ENCODE data around the gene WAC. TPM values are rescaled to one million over a fixed set of nuclear protein-coding genes. Genes with fewer than 3 reads are reported as not detected.
"Not testable (repeated sequence)": the region's sequence is repeated elsewhere in the genome, so short reads cannot be mapped to it uniquely, and the experiment has no call there.

The WAC gene
- total RNA-seq, 2 donors from 2014 or later, result 78.3 to 135 TPM

DNA sequence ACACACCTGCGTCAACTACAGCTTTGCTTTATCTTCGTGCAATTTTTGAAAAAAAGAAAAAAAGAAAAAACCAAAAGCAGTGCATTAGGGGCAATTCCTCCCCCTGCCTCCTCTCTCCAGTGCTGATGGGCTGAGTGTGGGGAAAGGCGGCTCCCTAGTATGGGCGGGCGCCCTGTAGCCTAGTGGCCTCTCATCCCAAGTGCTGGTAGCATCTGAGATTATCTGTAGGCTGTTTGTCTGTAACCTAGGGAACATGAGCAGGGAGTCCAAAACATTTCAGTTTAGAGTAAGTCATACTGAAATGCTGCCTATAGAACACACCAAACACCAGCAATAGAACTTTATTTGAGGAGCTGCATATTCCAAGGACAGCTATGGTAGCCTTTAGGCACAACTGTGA, 119.8 kb downstream of the WAC start:
- TF ChIP-seq, protein P1, sequence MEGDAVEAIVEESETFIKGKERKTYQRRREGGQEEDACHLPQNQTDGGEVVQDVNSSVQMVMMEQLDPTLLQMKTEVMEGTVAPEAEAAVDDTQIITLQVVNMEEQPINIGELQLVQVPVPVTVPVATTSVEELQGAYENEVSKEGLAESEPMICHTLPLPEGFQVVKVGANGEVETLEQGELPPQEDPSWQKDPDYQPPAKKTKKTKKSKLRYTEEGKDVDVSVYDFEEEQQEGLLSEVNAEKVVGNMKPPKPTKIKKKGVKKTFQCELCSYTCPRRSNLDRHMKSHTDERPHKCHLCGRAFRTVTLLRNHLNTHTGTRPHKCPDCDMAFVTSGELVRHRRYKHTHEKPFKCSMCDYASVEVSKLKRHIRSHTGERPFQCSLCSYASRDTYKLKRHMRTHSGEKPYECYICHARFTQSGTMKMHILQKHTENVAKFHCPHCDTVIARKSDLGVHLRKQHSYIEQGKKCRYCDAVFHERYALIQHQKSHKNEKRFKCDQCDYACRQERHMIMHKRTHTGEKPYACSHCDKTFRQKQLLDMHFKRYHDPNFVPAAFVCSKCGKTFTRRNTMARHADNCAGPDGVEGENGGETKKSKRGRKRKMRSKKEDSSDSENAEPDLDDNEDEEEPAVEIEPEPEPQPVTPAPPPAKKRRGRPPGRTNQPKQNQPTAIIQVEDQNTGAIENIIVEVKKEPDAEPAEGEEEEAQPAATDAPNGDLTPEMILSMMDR (IDR thresholded peaks at IDR 0.05), result no peak
- H3K9me3 ChIP-seq, result no peaks in the 10 kb centered on the region
- H3K27me3 ChIP-seq, result no peaks in the 10 kb centered on the region
- H3K4me1 ChIP-seq, result no peaks in the 10 kb centered on the region
- DNase-seq, result no peak
- H3K27ac ChIP-seq, result no peak overlapping the region
- H3K4me3 ChIP-seq, result no peak overlapping the region
- no peak overlapping the region for H3K9ac ChIP-seq (ENCODE audit: low read depth in 2 of 2, low read length in 2 of 2)
- no peaks in the 10 kb centered on the region for H3K36me3 ChIP-seq
- intact Hi-C loops (cut with DNase I), result no loop called here

DNA sequence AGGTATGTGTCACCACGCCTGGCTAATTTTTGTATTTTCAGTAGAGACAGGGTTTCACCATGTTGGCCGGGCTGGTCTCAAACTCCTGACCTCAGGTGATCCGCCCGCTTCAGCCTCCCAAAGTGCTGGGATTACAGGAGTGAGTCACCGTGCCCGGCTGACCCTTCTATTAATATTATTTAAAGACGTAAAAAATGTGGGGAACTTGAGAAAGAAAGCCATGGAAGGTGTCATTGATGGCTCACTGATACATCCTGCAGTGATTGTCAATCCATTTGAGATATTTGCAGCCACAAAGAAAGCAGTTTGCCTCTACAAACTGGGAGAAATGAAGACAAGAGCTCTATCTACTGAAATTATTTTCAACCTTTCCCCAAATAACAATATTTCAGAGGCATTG, 125.9 kb downstream of the WAC start:
- DNase-seq; H3K9ac ChIP-seq (ENCODE audit: low read depth in 2 of 2, low read length in 2 of 2); H3K27me3 ChIP-seq; H3K9me3 ChIP-seq; H3K36me3 ChIP-seq; H3K27ac ChIP-seq; H3K4me3 ChIP-seq; H3K4me1 ChIP-seq; intact Hi-C loops (cut with DNase I): not testable (repeated sequence)

DNA sequence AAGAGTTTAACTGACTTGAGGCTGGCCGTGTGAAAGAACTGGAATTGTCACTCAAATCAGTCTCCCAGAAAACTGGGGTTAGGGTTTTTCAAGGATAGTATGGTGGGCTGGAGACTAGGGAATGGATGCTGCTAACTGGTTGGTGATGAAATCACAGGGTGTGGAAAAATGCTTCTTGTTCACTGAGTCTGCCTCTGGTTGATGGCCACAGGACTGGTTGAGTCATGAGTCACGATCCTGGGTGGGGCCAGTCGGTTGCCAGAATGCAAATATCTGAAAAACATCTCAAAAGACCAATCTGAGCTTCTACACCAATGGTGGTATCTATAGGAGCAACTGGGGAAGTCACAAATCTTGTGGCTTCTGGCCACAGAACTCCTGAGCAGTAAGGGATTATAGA, 128.1 kb downstream of the WAC start:
- no peaks in the 10 kb centered on the region for H3K9me3 ChIP-seq
- H3K4me3 ChIP-seq, result no peak overlapping the region
- H3K9ac ChIP-seq (ENCODE audit: low read depth in 2 of 2, low read length in 2 of 2), result no peak overlapping the region
- H3K27me3 ChIP-seq, result no peaks in the 10 kb centered on the region
- intact Hi-C loops (cut with DNase I), result loop anchor here (5.0 to 10.0 kb wide), 2 partner anchors 471 to 644 kb away; no protein-coding TSS in a partner anchor
- no peaks in the 10 kb centered on the region for H3K4me1 ChIP-seq
- TF ChIP-seq, protein P1 (IDR thresholded peaks at IDR 0.05), result no peak
- no peak for DNase-seq
- no peaks in the 10 kb centered on the region for H3K36me3 ChIP-seq
- H3K27ac ChIP-seq, result no peak overlapping the region

DNA sequence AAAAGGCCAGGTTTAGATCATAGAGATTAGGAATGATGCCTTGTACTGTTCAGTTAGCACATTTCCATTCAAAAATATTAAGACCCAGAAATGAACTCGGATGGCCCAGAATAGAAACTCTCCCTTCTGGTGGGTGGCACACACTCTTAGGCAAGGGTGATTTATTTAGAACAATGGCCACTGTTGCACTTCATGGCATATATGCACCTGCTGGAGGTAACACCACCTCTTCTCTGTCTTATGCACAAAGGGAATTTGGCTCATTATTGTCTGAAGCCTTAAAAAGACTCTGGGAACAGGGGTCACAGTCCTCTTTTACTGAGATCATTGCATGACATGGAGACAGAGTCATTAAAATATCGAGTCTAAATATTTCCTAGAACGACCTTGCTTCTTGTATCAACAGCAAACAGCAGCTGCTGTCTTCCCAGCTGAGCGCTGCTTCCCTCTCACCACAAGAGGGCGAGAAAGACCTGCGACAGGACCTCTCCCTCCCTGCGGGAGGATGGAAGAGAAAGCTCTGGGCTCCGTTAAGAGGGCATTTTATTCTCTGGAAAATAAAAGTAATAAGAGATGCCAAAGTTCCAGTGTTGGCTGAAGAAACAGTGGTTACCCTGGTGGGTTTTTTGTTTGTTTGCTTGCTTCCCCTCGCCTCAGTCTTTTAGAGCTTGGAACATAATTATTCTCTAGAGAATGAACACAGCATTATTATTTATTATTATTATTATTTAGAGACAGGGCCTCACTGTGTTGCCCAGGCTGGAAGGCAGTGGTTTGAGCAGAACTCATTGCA, 130.9 kb downstream of the WAC start:
- intact Hi-C loops (cut with DNase I), result loop anchor here (5.0 to 10.0 kb wide), 2 partner anchors 469 to 641 kb away; no protein-coding TSS in a partner anchor

DNA sequence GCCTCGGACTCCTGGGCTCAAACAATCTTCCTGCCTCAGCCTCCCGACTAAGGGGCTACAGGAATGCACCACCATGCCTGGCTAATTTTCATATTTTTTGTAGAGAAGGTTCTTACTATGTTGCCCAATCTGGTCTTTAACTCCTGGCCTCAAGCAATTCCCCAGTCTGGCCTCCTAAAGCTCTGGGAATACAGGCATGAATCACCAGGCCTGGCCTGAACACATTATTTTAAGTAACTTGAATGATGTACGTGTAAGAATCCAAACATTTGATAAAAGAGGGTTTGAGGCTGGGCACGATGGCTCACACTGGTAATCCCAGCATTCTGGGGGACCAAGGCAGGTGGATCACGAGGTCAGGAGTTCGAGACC, 131.4 kb downstream of the WAC start:
- intact Hi-C loops (cut with DNase I), result loop anchor here (5.0 to 10.0 kb wide), 2 partner anchors 468 to 640 kb away; no protein-coding TSS in a partner anchor
- no peaks in the 10 kb centered on the region for H3K4me1 ChIP-seq
- H3K4me3 ChIP-seq, result no peak overlapping the region
- no peak for DNase-seq
- H3K9me3 ChIP-seq, result no peaks in the 10 kb centered on the region
- no peak overlapping the region for H3K9ac ChIP-seq (ENCODE audit: low read depth in 2 of 2, low read length in 2 of 2)
- TF ChIP-seq, protein P1 (IDR thresholded peaks at IDR 0.05), result no peak
- no peaks in the 10 kb centered on the region for H3K36me3 ChIP-seq
- H3K27me3 ChIP-seq, result peaks cover 18% of the 10 kb centered on the region
- no peak overlapping the region for H3K27ac ChIP-seq

More for the DNA sequence above, 130.9 kb downstream of the WAC start:
- Histone ChIP-seq H3K27ac (no peak overlapping the region), H3K9me3 (no peaks in the 10 kb centered on the region), H3K36me3 (no peaks in the 10 kb centered on the region), H3K9ac (ENCODE audit: low read depth in 2 of 2, low read length in 2 of 2) (no peak overlapping the region), H3K4me1 (no peaks in the 10 kb centered on the region), H3K4me3 (no peak overlapping the region), H3K27me3 (peaks cover 12% of the 10 kb centered on the region)
- DNase-seq, result peak; percentile 80
- TF ChIP-seq, protein P1 (IDR thresholded peaks at IDR 0.05), result peak; percentile 87
